SHP77 treated with DMSO at 0.1 percent for 48 hours (cell line): Measurements from ENCODE around the gene URB2.

Experiments
- DNase-seq: peaks from one replicate; lab custom pipeline; 2025; lab: John Stamatoyannopoulos, UW

Gene URB2

DNA sequence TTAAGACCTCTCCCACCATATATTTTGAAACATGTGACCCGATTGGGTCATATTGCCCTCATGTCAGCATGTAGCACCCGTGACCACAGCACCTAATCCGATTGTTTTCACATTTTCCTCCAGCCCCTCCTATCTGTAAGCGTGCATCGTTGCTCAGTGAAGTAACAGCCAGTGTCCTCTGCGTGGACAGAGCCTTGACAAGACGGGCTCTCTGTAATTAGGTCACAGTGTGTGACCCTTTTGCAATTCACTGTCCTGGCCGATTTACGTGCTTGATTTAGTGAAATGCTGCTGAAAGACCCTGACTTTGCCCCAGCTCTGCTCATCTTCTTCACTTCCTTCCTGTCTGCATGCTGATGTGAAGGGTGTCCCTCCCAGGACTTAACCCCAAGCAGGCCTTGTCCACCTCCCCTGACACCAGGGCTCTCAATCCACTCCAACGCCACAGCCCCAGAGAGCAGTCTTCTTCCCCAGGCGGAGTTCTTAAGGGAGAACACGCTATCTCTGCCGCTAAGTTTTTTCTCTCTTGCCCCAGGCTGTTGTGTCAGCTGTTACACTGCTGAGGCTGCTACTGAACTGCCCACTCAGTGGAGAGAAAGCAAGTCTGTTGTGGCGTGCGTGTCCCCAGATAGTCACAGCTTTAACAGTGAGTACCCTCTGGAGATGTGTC lies 19.4 kb downstream of the URB2 start:
- no peak for DNase-seq

DNA sequence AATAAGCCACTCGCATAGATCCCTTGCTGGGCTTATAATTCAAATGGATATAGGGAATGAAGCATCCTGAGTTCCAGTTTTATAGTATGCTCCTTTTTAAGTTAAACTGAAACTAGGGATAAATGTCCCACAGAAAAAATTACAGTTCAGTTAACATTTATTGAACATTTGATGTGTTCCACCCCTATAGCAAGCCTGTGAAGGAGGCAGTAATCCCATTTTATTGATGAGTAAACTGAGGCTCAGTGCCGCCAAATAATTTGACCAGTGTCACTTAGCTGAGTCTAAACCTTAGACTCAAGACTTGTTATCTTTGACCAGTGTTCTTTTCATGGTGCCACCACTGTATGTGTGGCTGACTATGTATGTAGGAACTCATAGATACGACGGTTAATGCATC lies 22.4 kb downstream of the URB2 start:
- no peak for DNase-seq

DNA sequence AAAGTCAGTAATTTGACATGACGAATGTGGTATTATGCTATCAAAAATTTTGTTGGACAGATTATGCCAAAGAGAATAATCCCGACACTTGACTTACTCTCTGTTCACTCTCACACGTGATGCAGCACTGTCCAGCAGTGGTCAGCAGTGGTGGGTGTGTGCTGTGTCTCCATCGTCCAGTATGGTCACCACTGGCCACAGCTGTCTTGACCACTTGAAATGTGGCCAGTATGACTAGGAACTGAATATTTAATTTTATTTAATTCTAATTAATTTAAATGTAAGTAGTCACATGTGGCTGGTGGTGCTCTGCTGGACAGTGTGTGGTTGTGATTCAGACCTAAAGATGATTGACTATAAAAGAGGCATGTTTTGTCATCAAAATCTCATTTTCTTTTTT lies 24.0 kb downstream of the URB2 start:
- DNase-seq, result no peak

DNA sequence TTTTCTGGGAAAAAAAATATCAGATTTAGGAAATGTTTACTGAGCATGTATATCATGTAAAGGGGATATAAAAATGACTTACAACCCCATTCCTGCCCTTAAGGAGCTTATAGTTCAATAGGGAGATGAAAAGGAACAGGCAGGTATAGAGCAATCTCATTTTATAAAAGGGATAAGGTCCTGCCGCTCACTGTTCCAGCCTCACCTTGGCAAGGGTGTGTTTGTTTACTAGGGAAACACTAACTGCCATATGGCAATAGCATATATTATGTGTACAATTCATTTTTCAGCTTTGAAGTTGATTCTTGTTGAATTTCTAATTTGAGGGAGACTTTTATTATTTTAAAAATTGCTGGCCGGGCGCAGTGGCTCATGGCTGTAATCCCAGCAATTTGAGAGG lies 25.5 kb downstream of the URB2 start:
- DNase-seq, result no peak

DNA sequence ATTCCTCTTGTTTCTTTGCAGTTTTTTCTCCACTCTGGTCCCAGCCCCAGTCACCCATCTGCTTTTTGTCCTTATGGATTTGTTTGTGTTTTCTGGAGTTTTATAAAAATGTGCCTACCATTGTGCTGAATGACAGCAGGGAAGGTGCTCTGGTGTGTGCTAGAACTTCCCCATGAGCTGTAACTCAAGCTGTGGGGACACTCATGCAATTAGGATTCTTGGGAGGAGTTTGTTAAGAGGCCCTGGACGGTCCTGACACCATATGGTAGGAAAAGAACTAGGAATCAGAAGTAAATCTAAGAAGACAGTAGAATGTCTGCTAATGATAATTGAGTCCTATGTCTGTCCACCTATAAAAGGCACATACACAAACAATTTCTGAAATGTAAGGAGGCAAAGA lies 27.4 kb downstream of the URB2 start:
- DNase-seq, result no peak

DNA sequence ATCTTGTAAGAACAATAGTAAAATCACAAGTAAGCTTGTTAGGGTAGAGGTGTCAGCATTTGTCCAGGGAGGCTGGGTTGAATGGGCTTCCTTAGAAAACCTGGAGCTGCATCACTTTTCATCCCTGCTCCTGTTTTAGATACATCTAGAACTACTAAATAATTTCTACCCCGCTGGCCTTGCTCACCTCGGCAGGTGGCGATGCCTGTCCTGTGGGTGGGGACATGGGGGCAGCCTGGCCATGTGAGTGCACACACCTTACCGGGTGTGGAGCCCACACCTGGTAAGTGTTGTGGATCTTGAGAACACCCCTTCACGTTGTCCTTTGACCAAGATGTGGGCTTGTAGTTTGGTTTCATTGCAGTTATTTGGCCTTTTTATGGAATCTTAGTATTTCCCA lies 29.7 kb downstream of the URB2 start:
- no peak for DNase-seq

DNA sequence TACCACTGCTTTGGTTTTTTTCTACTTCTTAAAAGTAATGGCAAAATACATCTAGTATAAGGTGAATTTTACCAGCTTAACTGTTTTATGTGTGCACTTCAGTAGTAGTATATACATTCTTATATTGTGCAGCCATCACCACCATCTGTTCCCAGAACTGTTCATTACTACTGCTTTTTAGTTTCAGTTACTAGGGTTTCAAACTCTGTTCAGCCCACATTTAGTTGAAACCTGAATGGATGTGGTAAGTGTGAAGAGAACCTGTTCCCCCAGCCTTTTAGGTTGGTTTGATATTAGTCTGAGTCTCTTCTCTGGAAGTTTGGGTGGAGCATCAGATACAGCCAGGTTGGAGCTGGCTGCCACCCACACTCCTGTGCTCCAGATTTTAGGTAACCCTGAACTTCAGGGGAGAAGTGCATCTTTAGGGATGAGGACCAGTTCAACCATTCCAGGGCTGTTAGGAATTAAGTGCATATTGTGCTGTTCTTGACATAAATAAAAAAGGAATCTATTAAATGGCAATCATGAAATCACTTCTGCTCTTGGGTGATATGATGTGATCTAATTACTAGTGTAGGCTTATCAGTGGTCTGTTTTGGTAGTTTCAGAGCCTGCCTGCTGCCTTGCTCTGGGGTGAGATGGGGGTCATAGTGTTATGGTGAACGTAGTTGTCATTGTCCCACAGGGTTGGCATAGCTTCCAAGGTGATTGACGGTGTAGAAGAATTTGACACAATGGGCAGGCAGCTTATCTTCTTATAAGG lies 32.1 kb downstream of the URB2 start:
- DNase-seq, result no peak

DNA sequence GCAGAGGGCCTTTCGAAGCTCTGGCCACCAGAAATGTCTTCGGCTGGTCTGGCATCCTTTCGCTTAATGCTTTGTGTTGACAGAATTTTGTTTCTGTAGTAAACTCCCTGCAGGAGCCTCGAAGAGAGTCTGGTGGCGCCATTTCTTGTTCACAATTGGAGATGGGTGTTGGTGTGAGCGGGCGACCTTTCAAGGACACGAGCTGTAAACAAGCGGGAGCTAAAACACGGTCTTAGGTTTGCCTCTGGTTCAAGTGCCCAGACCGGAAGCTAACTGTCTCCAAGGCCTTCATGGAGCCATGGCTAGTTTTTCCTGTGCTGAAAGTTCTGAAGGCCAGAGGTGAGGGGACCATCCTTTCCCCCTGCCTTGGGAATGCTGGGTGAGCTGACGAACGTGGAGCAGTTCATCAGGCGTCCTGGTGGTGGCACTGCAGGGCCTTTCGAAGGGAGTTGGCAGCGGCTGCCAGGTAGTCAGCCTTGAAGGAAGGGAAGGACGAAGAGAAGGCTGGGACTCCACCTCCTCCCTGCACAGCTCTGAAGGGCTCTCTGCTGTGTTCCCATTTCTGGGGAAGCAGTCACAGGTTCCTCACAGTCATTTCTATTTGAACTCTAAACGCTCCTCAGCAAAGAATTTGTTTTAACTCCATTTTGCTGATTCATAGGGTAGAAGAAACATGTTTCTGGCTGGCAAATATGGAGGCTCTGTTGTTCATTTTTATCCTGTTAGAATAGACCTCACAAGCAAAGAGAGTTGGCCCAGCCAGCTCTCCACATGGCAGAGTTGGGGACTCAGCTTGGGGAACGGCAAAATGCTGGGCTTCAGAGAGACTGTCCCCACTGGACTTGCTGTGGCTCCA lies 35.2 kb downstream of the URB2 start:
- peak; percentile 52 for DNase-seq

DNA sequence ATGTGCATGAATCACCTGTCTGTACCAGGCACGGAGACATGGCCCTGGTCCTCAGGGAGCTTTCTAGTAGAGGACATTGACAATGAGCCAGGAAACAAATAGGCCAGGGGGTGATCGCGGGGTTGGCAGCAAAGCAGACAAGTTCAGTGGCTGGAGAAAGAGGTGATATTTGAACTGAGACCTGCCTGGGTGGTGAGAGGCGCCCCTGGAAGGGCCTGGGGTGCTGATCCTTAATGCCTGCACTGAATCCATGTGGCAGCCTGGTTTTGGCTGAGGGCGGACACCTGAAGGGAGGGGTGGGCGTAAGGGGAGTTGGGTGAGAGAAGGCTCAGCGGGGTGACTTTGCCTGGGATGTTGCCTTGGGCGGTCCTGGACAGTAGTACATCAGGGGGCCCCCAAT lies 35.9 kb downstream of the URB2 start:
- no peak for DNase-seq

DNA sequence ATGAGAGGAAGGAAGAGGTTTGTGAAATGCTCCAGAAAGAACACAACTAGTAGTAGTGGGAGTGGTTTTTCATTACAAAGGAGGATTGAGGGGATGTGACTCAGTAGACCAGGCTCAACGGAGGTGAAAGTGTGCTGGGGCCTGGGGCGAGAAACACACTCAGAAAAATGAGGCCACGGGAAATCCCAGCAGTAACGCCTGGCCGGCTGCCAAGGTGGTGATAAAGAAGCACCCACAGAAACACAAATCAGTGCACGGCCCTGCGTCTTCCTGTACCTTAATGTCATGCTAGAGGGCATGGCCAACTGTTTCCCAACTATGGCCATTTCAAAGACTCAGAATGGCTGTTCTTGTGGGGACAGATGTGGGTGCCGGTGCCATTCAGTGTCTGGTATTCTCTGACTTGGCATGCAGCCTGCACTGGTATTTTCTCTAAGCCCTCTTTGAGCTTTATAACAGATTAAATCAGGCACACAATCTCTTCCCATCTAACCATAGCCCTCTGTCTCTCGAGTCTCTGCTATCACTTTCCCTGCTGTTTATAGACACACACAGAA lies 38.2 kb downstream of the URB2 start:
- DNase-seq, result no peak

DNA sequence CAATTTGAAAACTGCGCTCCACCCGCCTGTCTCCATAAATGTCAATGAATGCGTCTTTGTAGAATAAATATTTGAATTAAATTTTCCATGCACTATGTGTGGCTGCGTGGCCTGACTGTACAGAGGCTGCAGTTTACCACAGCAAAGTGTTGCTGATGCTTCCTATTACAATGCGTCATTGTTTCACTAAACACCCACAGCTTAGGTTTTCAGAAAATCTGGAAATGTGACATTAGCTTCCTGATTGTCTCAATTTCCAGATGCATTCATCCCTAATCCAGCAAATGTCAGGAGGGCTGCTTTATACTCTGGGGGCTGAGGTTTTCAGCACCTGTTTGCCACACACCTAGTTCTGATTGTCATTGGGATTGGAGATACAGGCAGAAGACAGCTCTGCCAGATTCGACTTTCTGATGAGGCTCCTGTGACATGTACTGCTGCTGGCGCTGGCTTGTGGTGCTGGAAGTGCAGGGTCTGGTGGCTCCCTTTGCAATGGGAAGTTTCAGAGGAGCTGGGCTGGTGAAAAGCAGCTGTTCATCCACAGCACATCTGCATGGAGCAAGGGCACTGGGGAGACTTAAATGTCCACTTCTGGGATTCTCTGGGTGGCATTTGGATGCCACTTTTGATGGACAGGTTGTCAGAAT lies 40.0 kb downstream of the URB2 start:
- no peak for DNase-seq

DNA sequence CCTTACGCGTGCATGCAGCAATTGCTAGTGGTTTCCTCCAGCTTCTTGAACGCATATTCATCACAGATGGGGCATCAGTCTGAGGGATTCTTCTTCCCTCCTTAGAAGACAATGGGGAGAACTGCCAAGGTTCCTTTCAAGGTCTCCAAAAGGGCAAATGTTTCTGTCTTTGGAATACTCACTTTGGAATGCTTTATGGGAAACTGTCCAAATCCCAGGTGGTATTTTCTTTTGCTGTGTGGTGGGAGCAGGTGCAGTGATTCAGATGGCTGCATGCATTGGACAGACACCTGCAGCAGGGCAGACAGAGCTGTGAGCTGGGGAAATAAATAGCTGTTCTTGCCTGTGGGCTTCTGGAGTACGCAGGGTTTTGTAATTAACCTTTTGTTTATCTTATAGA lies 40.5 kb downstream of the URB2 start:
- no peak for DNase-seq

DNA sequence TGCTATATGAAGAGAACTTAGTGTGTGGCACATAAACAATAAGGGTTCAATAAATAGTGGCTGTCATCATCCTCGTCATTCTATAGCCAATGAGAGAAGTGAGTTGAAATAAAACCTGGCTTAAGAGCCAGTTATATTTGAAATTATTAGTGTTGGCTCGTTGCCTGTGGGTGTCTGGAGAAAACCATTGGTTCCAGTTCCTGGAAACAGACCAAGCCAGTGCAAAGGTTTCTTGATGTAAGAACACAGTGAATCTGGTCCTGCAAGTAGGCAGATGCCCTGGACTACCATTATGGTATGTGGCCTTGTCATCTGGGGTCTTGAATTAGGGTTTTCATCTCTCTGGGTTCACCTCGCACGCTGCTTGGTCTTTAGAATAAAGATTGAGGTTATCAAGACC lies 43.3 kb downstream of the URB2 start:
- DNase-seq, result no peak

DNA sequence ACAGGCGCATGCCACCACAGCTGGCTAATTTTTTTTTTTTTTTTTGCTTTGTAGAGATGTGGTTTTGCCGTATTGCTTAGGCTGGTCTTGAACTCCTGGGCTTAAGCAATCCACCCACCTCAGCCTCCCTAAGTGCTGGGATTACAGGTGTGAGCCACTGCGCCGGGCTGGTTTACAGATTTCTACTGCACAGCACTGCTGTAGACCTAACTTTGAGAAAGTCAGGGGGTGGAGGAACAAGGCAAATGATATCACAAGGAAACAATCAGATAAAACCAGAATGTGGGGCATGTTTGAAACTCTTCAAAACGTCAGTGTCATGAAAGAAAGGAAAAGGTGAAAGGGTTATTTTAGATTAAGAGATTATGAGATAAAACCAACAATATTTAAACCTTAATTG lies 45.3 kb downstream of the URB2 start:
- no peak for DNase-seq

DNA sequence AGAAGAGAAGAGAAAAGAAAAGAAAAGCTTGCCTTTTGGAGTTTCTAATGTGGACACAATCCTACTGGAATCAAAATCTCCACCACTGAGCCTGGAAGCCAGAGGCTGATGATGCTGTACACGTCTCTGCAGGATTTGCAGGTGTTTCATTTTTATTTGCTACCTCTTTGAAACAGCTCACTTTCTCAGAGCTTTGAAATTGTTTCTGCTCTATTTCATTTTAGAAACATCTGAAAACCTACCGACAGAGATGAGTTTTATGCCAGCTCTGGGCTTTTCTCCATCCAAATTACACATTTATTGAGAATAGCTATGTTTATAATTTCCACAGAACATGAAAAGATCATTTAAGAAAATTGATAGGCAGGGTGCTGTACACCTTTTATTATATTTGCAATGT lies 46.2 kb downstream of the URB2 start:
- DNase-seq, result no peak

DNA sequence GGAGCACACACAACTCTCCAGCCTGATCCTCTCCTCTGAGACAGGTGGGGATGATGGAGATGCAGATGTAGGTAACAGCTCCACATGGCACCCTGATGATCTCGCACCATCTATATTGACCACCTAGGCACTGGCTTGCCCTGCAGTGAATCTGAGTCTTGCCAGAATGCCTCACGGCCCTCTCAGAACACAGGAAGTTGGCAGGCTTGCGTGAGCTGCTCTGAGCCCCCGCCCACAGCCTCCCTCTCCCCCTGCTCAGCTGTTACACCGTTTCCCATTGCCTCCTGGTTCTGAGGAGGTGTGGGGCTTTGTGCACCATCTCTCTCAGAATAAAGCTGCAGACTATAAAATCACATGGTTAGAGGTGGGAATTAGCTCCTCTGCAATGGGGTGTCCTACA lies 48.0 kb downstream of the URB2 start:
- DNase-seq, result no peak

DNA sequence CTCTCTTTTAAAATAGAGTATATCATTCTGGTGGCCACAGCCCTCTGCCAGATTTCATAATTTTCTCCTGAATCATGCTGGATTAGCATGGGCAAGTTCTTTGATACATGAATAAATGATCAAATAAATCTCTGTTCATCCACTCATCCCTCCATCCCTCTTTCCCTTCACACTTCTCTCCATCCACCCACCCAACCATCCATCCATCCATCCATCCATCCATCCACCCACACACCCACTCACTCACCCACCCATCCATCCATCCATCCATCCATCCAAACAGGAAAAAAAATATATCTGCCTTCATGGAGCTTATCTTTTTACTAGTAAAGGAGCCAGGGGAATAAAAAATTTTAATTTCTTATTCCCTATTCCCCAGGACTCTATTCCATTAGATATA lies 49.3 kb downstream of the URB2 start:
- DNase-seq, result no peak

DNA sequence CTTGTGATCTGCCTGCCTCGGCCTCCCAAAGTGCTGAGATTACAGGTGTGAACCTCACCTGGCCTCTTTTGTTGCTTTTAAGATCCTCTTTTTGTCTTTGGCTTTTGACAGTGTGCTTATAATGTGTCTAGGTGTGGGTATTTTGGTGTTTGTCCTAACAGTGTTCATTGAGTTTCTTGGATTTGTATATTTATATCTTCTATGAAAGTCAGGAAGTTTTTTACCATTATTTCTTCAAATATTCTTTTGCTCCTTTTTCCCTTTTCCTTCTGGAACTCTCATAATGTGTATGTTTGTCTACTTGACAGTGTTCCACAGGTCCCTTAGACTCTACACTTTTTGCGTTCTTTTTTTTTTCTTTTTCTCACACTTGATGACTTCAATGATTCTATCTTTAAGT lies 59.1 kb downstream of the URB2 start:
- DNase-seq, result no peak

DNA sequence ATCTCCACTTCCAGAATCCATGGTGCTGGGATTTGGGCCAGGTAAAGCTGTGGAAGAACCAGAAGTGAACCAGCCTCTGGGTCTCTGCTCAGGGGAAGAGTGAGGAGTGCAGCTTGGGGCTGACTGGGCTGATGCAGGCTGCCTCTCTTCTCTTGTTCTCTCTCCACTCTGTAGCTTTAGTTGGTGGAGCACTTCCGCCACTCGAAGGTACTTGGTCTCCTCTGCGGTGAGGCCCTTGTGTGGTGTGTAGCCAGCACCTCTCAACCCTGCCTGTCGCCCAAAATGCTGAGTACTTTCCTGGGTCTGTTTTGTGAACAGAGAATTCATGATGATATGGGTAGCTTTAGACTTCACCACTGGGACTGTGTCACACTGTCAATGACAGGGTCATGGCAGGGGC lies 63.2 kb downstream of the URB2 start:
- no peak for DNase-seq

DNA sequence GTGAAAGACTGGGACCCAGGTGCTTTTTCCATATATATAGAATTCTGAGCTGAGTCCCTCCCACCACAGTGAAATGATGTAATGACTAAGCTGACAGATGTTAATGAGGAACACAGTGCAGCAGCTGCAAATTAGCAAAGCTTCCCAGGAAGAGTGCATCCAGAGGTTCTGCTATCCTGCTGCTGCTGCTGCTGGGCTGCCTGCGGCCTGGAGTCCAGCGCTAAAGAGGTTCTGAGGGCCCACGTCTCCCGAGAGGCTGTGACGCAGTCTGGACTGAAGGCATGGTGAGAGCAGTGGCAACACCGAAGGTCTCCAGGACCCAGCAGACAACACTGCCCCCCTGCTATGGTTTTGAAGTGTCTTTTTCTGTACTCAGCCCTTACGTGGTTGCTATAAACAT lies 63.9 kb downstream of the URB2 start:
- no peak for DNase-seq

DNA sequence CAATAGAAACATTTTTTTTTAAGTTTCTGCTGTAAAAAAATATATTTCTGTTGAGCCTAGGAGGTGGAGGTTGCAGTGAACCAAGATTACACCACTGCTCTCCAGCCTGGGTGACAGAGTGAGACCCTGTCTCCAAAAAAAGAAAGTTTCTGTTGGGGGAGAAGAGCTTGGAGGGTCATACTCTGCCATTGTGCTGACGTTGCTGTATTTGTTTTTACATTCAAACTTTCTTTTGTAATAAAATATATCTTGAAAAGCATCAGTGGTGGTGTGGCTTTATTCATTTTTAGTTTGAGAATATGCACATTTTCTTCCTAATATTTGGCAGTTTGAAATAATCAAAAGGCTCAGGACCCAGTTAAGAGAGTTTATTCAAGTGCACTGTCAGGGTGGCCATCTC lies 64.6 kb downstream of the URB2 start:
- no peak for DNase-seq

DNA sequence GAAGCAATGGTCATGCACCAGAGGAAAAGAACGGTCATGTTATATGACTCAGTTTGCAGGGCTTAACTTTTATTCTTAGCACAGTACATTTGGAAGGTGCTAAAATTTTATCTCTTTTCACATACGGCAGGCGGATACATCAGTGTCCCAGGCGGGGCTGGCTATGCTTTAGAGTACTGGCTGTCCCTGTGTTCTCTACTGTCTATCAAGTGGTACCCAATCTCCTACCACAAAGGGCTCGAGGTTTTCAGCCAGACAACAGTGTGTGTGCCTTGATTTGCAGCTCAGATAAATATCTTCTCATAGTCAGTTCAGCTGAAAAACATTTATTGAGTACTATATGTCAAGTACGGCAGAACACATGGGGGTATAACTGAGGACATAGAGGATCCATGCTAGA lies 65.3 kb downstream of the URB2 start:
- DNase-seq, result no peak
